H54 (cell line): Measurements from ENCODE around the gene STRAP.
"Not testable (repeated sequence)": the region's sequence is repeated elsewhere in the genome, so short reads cannot be mapped to it uniquely, and the experiment has no call there.

Source experiments
- DNase-seq: peaks from one replicate; pipeline ENCODE4 v3.0.0; 2011; ENCODE audit warnings: low spot score, mixed read lengths; ENCODE audit not compliant: insufficient read length
- FAIRE-seq: peaks from 3 replicates; lab custom pipeline; 2011; peaks lifted over from hg19 to GRCh38; lab: Jason Lieb, UNC
- POLR2A ChIP-seq: IDR thresholded peaks from 2 replicates; pipeline ENCODE4 v1.6.1; 2011; ENCODE audit warnings: low read depth, mild to moderate bottlenecking, low read length

STRAP gene

DNA sequence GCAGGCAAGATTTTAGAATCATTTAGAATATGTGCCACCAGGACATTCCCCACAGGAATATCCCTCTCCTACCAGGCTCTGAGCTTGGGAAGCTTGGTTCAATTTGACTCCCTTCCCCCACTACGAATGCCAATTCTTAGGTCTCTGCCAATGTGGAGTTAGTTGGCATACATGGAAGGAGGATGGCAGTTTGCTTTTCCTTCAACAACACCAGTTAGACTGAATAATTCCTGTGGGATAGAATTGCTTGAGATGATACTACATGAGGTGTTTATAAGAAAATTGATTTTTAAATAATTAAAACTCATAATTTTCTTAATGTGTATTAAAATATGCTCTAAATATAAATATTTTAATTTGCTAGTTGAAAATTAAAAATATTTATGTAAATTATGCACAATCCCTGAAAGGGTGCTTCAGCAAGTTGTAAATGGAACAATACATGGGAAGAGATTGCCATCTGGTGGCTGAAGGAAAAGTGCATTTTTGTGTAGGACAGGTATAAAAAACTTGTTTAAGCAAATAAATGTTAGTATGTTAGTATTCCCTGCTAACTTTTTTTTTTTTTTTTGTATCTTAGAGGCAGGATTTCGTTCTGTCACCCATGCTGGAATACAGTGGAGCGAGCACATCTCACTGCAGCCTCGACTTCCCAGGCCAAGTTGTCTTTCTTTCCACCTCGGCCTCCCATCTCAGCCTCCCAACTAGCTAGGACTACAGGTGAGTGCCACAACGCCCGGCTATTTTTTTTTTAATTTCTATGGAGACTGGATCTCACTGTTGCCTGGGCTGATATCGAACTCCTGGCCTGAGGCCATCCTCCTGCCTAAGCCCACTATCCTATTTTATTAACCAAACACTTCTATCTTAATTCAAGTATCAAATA, 25.8 kb upstream of the STRAP start:
- no peak for TF ChIP-seq POLR2A
- DNase-seq (no peak), FAIRE-seq (peak; percentile 50)

DNA sequence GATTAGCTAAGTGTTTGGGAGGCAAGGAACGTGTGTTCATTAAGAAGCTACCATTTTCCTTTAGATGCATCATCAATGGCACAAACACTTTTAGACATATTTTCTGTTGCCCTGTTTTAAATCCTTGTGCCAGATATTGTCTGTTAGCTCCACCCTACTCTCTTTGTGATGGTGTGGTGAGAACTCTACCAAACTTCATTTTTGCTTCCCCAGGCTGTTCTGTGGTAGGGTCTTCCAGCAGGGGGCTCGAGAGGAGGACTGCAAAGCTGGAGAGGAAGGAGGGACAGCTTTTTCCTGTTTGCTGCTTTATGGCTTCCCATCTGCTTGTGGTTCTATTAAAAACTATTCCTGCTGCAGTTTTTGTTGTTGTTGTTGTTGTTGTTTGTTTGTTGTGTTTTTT, 23.8 kb upstream of the STRAP start:
- DNase-seq, result no peak
- no peak for TF ChIP-seq POLR2A
- FAIRE-seq, result peak; percentile 27

DNA sequence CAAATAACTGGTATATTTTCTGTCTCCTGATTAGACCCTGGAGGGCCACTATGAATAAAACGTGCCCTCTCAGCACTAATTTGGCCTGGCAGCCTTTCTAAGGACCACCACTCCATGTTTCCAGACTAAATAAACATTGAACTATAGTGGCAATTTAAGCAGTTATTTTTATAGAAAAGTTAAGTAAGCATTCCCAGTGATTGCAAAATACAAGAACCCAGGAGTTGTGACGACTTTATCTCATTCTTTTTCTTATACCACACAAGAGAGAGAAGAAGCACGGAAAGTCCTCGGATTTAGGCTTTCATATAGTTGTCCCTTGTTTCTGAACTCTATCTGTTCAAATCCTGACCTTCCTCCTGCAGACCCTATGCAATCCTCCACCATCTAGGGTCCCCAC, 23.1 kb upstream of the STRAP start:
- no peak for TF ChIP-seq POLR2A
- DNase-seq (no peak), FAIRE-seq (no peak)

DNA sequence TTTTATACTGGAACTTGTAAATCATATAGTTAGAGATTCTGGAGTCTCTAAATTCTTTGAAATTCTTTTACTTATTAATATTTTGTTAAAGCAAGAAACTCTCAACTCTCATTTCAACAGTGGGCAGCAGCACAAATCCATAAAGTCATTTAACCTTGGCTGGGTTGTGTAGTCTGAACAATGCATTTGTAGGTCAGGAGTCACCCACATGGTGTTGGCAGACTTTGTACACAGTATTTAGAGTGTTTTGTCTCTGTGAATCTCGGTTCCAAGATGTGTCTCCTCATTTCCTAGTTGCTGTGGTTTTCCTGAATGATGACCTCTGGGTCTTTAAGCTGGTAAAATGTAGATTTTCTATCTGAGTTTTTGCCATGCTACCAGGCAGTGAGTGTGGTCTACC, 20.8 kb upstream of the STRAP start:
- FAIRE-seq, result no peak
- DNase-seq, result no peak
- TF ChIP-seq POLR2A, result no peak

DNA sequence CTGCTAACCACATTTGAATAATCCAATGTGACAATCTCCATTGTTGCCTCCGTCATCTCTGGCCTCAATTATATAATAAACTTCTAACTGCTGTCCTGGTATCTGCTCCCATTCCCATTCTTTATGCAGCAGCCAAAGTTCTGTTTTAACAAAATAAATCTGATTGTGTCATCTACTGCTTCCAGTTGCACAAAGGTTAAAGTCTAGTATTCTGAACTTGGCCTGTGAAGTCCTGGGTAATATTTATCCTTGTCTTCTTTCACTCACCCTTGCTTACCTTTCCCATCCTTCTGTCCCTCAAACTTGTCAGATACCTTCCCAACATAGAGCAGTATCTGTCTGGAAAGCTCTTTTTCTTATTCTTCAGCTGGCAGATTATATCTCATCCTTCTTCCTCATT, 19.3 kb upstream of the STRAP start:
- TF ChIP-seq POLR2A, result no peak
- DNase-seq (no peak), FAIRE-seq (no peak)

DNA sequence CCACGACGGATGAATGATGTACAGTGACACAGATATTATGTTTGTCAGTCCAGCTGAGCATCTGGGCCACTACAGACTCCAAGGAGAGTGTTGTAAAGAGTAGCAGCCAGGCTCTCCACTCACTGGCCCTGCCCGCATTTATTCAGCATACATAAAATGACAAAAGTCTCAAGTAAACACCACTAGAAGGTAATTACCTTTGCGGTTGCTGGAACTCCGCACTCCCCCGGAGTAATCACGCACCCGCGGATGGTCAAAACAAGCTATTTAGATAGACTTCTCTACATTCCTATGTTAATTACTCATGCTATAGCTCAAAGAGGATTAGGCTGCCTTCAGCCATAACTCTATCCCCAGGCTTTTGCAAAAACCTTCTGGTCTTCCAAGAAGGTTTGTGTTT, 18.8 kb upstream of the STRAP start:
- DNase-seq, result no peak
- TF ChIP-seq POLR2A, result no peak
- FAIRE-seq, result no peak

DNA sequence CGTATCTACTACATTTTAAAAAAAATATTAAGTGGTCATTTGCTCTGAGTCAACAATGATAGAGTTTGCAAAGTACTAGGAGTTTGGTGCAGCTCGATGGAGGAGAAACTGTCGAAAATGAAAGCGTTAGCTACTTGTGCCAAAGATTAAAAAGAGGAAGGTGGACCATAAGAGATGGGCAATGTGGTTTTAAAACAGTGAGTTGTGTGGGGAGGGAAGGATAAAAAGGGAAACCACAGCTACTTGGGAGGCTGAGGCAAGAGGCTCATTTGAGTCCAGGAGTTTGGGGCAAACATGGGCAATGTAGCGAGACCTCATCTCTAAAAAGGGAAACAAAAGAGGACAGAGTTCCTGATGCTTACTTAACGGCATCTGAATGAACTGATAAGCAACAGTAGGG, 18.2 kb upstream of the STRAP start:
- no peak for TF ChIP-seq POLR2A
- no peak for FAIRE-seq
- DNase-seq, result no peak

DNA sequence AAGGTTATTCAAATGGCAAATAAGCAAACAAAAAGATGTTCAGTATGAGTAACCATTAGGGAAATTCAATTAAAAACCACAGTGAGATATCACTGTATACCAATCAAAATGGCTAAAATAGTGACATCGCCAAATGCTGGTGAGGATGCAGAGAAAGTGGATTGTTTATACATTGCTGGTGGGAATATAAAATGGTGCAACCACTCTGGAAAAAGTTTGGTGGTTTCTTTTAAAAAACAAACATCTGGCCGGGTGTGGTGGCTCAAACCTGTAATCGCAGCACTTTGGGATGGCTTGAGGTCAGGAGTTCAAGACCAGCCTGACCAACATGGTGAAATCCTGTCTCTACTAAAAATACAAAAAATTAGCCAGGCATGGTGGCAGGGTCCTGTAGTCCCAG, 14.0 kb upstream of the STRAP start:
- FAIRE-seq (no peak), DNase-seq (no peak)
- TF ChIP-seq POLR2A, result no peak

DNA sequence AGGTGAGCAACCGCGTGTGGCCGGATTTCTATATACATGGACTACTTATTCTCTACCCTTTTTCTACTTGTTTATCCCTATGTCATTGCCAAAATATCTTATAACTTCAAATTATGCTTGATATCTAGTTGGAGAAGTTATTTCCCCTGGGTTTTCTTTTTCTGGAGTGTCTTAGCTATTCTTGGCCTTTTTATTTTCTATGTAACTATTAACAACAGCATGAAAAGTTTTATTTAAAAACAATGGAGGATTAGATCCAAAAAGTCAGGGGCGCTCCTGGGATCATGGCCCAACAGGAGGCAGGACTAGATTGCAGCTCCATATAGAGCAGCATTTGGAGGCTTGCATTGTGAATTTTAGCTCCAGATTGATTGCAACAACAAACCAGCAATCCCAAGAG, 8.6 kb upstream of the STRAP start:
- TF ChIP-seq POLR2A, result no peak
- DNase-seq (no peak), FAIRE-seq (no peak)

DNA sequence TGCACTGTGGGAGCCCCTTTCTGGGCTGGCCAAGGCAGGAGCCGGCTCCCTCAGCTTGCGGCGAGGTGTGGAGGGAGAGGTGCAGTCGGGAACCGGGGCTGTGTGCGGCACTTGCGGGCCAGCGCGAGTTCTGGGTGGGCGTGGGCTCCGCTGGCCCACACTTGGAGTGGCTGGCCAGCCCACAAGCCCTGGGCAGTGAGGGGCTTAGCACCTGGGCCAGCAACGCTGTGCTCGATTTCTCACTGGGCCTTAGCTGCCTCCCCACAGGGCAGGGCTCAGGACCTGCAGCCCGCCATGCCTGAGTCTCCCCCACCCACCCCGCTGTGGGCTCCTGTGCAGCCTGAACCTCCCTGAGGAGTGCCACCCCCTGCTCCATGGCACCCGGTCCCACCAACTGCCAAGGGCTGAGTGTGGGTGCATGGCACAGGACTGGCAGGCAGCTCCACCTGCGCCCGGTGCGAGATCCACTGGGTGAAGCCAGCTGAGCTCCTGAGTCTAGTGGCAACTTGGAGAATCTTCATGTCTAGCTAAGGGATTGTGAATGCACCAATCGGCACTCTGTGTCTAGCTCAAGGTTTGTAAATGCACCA, 7.5 kb upstream of the STRAP start:
- not testable (repeated sequence) for DNase-seq, FAIRE-seq

DNA sequence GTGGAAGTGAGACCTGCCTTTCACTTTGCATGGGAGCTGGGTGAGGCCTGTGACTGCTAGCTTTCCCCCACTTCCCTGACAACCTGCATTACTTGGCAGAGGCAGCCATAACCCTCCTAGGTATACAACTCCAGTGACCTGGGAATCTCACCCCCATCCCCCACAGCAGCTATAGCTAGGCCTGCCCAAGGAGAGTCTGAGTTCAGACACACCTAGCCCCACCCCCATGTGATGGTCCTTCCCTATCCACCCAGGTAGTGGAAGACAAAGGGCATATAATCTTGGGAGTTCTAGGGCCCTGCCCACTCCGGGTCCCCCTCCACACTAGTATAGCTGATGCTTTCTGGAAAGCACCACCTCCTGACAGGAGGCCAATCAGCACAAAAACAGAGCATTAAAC, 6.3 kb upstream of the STRAP start:
- no peak for TF ChIP-seq POLR2A
- no peak for FAIRE-seq
- no peak for DNase-seq

DNA sequence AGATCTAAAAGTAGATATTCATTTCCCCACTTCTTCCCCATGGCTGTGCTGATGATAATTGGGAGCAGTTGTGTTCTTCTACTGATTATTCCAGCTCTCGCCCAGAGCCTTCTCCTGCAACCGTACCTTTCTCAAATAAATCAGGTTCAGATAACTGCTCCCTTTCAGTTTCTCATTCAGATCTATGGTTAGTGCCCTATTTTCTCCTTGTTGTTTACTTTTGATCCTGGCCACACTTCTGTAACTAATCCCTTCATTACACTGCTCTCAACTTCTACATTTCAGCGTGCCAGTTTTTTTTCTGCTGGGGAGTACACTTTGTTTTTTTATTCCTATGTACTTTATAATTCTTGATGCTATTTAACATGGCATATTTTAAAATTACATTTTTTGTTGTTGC, 2.8 kb upstream of the STRAP start:
- TF ChIP-seq POLR2A, result no peak
- no peak for FAIRE-seq
- DNase-seq, result no peak

DNA sequence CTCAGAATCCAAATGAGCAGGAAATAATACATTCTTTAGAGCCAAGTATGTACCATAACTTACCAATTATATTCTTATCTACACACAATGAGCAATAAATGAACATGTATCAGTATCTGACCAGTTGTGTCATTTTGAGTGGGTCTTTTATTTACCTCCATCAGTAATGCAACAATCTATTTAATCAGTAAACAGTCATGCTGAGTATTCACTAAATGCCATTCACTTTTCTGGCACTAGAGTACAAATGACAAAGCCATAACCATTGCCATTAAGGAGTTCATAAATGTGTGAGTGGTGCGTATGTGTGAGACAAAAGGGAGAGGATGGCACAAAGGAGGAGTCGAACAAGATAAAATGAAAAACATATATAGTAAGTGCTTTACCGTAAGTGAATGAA, 1.5 kb upstream of the STRAP start:
- no peak for DNase-seq
- no peak for FAIRE-seq
- TF ChIP-seq POLR2A, result no peak

DNA sequence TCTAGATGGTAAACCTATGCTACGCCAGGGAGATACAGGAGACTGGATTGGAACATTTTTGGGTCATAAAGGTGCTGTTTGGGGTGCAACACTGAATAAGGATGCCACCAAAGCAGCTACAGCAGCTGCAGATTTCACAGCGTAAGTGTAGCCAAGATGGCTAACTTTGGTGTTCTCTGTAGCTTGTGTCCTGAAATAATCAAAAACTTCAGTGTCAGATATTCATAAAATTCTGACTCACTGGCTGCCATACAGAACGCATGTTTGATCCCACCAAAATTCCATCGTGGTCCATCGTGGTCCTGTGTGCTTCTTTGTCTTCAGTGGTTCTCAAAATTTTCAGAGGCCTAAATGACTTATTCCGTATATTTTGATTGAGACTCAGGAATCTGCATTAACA, 1.3 kb downstream of the STRAP start:
- no peak for TF ChIP-seq POLR2A
- DNase-seq (no peak), FAIRE-seq (no peak)

DNA sequence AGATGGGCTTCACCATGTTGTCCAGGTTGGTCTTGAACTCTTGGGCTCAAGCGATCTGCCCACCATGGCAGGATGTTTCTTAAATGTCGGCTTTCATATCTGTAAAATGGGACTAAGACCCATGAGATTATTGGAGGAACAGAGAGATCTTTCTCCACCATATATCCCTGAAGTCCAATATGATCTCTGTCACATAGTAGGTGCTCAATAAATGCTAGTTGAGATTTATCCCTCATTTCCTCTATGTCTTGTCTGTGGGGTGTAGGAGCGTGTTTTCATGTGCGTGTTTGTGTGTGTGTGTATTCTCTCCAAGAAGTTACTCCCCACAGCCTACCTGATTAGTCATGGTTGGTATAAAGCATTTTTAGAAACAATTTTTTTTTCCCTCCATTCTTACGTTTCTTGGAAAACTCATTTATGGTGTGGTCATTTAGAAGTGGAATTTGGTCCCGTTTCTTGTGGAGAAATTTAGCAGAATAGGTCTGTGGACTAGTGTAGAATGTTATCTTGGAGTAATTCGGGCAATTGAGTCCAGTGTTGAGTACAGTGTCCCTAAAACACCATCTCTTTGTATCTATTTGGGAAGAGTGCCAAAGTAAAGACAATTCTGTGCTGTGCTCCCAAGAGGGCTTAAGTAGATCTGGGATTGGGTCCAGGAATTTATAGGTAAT, 4.3 kb downstream of the STRAP start:
- TF ChIP-seq POLR2A, result no peak
- FAIRE-seq (no peak), DNase-seq (no peak)
